SU-DHL-6 (cell line): ENCODE measurements around the gene CCDC82.

ENCODE experiments used
- H2AFZ ChIP-seq: fragments of 200-600 bp; sonication (generic); 2 replicates; pipeline ENCODE4 v1.6.1; 2014; ENCODE audit warnings: low read depth, mild to moderate bottlenecking, moderate library complexity, mixed read lengths, antibody characterized with exemption, low read length; ENCODE audit not compliant: severe bottlenecking
- H3F3A ChIP-seq: fragments of 200-600 bp; shearing (Covaris generic); 2 replicates; pipeline ENCODE4 v1.6.0; 2016; ENCODE audit warnings: antibody characterized with exemption, mild to moderate bottlenecking; ENCODE audit not compliant: insufficient read depth
- H3K27ac ChIP-seq: fragments of 200-600 bp; sonication (generic); 2 replicates; pipeline ENCODE4 v1.5.1; 2016; ENCODE audit warnings: low read depth, mild to moderate bottlenecking, low read length, moderate library complexity, mixed read lengths
- H3K27me3 ChIP-seq: fragments of 200-600 bp; sonication (generic), shearing (Covaris generic); 2 replicates; pipeline ENCODE4 v1.6.0; 2014; ENCODE audit warnings: mild to moderate bottlenecking, low read length
- H3K36me3 ChIP-seq: fragments of 200-600 bp; sonication (generic); 2 replicates; pipeline ENCODE4 v1.6.1; 2014; ENCODE audit warnings: mild to moderate bottlenecking, low read length, mixed read lengths
- H3K4me2 ChIP-seq: fragments of 300-600, 200-600 bp; shearing (Covaris generic), sonication (generic); 2 replicates; pipeline ENCODE4 v1.6.0; 2014; ENCODE audit warnings: low read length, low read depth, mild to moderate bottlenecking; ENCODE audit not compliant: poor library complexity, severe bottlenecking
- H3K4me3 ChIP-seq: fragments of 200-600 bp; sonication (generic); 2 replicates; pipeline ENCODE4 v1.5.1; 2014; ENCODE audit warnings: antibody characterized with exemption, low read length, mild to moderate bottlenecking, mixed read lengths; ENCODE audit not compliant: insufficient read depth, poor library complexity, severe bottlenecking
- H3K79me2 ChIP-seq: fragments of 200-600 bp; sonication (generic); 2 replicates; pipeline ENCODE4 v1.6.1; 2014; ENCODE audit warnings: mild to moderate bottlenecking, low read length, moderate library complexity; ENCODE audit not compliant: insufficient read depth
- H3K9ac ChIP-seq: fragments of 200-600 bp; sonication (generic); 2 replicates; pipeline ENCODE4 v1.7.0; 2014; ENCODE audit warnings: mild to moderate bottlenecking, low read length
- H3K9me2 ChIP-seq: fragments of 200-600 bp; sonication (generic); replicated peaks from 2 replicates; pipeline ENCODE4 v1.6.1; 2014; ENCODE audit warnings: low read length; ENCODE audit not compliant: insufficient read depth
- H3K9me3 ChIP-seq: fragments of 200-600 bp; sonication (generic); 2 replicates; pipeline ENCODE4 v1.6.1; 2014; ENCODE audit warnings: low read length, mixed read lengths; ENCODE audit not compliant: insufficient read depth
- H4K20me1 ChIP-seq: fragments of 200-600 bp; sonication (generic); 2 replicates; pipeline ENCODE4 v1.6.1; 2014; ENCODE audit warnings: low read depth, mild to moderate bottlenecking, antibody characterized with exemption, low read length, moderate library complexity, mixed read lengths
- CTCF ChIP-seq: fragments of 200-600 bp; sonication (generic); IDR thresholded peaks from one replicate; pipeline ENCODE4 v1.5.1; 2017; ENCODE audit warnings: antibody characterized with exemption, mild to moderate bottlenecking, low read length, moderate library complexity; ENCODE audit not compliant: insufficient read depth, poor library complexity, severe bottlenecking
- EZH2phosphoT487 ChIP-seq: fragments of 200-600 bp; sonication (generic), shearing (Covaris generic); conservative IDR thresholded peaks from 2 replicates; pipeline ENCODE4 v1.6.1; 2018; ENCODE audit warnings: mild to moderate bottlenecking, antibody characterized with exemption, low read length, moderate library complexity, mixed read lengths

The CCDC82 gene

GRCh38 chr11:96306600-96306932 lies 83.1 kb downstream of the CCDC82 start:
- Histone ChIP-seq H3K9ac (no peak overlapping the region), H3F3A (no peaks in the 10 kb centered on the region)

GRCh38 chr11:96306071-96306470 lies 83.6 kb downstream of the CCDC82 start:
- no peak overlapping the region for H3K27ac ChIP-seq
- no peak overlapping the region for H3K4me3 ChIP-seq
- no peaks in the 10 kb centered on the region for H3K9me2 ChIP-seq
- no peaks in the 10 kb centered on the region for H4K20me1 ChIP-seq
- no peaks in the 10 kb centered on the region for H3K27me3 ChIP-seq
- no peaks in the 10 kb centered on the region for H3K9me3 ChIP-seq
- TF ChIP-seq CTCF (no peak), EZH2phosphoT487 (no peak)
- H3F3A ChIP-seq: no peaks in the 10 kb centered on the region
- H2AFZ ChIP-seq: no peak overlapping the region
- no peaks in the 10 kb centered on the region for H3K36me3 ChIP-seq
- no peaks in the 10 kb centered on the region for H3K79me2 ChIP-seq
- H3K9ac ChIP-seq: no peak overlapping the region
- H3K4me2 ChIP-seq: no peak overlapping the region

More at GRCh38 chr11:96306600-96306932, 83.1 kb downstream of the CCDC82 start:
- no peaks in the 10 kb centered on the region for H3K9me3 ChIP-seq
- H3K4me2 ChIP-seq: no peak overlapping the region
- H3K27ac ChIP-seq: no peak overlapping the region
- TF ChIP-seq EZH2phosphoT487: no peak
- no peak for TF ChIP-seq CTCF
- H3K36me3 ChIP-seq: no peaks in the 10 kb centered on the region
- H3K9me2 ChIP-seq: no peaks in the 10 kb centered on the region
- H4K20me1 ChIP-seq: no peaks in the 10 kb centered on the region
- H3K79me2 ChIP-seq: no peaks in the 10 kb centered on the region
- no peak overlapping the region for H2AFZ ChIP-seq
- no peak overlapping the region for H3K4me3 ChIP-seq
- H3K27me3 ChIP-seq: no peaks in the 10 kb centered on the region

GRCh38 chr11:96303980-96304379 lies 85.7 kb downstream of the CCDC82 start:
- Histone ChIP-seq H3F3A (no peaks in the 10 kb centered on the region), H2AFZ (no peak overlapping the region), H3K27ac (no peak overlapping the region), H3K9ac (no peak overlapping the region), H3K27me3 (no peaks in the 10 kb centered on the region), H3K36me3 (no peaks in the 10 kb centered on the region), H3K9me3 (no peaks in the 10 kb centered on the region), H3K79me2 (no peaks in the 10 kb centered on the region), H3K4me2 (no peak overlapping the region), H4K20me1 (no peaks in the 10 kb centered on the region), H3K4me3 (no peak overlapping the region), H3K9me2 (no peaks in the 10 kb centered on the region)
- TF ChIP-seq EZH2phosphoT487 (no peak), CTCF (no peak)

GRCh38 chr11:96303064-96303463 lies 86.6 kb downstream of the CCDC82 start:
- H3F3A ChIP-seq: no peaks in the 10 kb centered on the region
- TF ChIP-seq EZH2phosphoT487 (no peak), CTCF (no peak)
- no peaks in the 10 kb centered on the region for H3K79me2 ChIP-seq

More at GRCh38 chr11:96303064-96303463, 86.6 kb downstream of the CCDC82 start:
- Histone ChIP-seq H3K36me3 (no peaks in the 10 kb centered on the region), H3K9me2 (no peaks in the 10 kb centered on the region), H3K9me3 (no peaks in the 10 kb centered on the region), H3K4me3 (no peak overlapping the region), H4K20me1 (no peaks in the 10 kb centered on the region), H3K9ac (no peak overlapping the region), H2AFZ (no peak overlapping the region), H3K27me3 (no peaks in the 10 kb centered on the region), H3K27ac (no peak overlapping the region), H3K4me2 (no peak overlapping the region)
